ENCODE results near the gene HOXC11.

DNA sequence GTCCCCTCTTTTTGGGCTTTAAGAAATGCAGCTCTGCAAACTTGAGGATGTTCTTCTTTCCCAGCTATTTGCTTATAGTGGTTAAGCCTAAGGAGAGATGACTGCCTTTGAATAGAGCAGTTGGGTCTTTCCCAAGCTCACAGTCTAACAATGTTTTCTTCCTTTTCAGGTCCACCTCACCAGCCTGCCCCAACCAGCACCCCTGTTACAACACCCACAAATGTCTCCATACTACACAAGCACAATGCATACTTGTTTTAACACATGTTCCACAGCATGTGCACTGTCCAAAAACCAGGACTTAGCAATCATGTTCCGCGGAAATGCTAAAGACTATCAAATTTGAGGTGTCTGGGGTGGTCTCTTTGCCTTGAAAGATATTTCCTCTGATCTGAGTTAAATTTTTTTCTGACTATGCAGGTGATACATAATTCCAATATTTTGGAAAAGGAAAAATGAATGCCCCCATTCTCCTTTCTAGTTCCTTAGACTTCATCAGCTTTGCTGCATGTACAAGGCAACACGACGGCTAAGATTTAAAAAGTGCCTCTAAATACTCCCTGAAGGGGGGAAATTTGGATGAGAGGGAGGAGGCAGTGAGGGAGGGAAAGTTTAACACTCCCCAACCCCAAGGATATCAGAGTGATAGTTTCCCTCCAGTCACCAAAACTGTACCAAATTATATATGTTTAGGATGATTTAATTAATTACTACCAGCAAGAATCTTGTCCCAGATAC lies 40.9 kb upstream of the HOXC11 start:
- TF ChIP-seq, protein P1, sequence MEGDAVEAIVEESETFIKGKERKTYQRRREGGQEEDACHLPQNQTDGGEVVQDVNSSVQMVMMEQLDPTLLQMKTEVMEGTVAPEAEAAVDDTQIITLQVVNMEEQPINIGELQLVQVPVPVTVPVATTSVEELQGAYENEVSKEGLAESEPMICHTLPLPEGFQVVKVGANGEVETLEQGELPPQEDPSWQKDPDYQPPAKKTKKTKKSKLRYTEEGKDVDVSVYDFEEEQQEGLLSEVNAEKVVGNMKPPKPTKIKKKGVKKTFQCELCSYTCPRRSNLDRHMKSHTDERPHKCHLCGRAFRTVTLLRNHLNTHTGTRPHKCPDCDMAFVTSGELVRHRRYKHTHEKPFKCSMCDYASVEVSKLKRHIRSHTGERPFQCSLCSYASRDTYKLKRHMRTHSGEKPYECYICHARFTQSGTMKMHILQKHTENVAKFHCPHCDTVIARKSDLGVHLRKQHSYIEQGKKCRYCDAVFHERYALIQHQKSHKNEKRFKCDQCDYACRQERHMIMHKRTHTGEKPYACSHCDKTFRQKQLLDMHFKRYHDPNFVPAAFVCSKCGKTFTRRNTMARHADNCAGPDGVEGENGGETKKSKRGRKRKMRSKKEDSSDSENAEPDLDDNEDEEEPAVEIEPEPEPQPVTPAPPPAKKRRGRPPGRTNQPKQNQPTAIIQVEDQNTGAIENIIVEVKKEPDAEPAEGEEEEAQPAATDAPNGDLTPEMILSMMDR (IDR thresholded peaks at IDR 0.05; ENCODE audit: low read depth, low read length) = no peak
- no peak for TF ChIP-seq POLR2A (IDR thresholded peaks at IDR 0.05; ENCODE audit: extremely low read depth, insufficient read length)
- TF ChIP-seq, protein P2, sequence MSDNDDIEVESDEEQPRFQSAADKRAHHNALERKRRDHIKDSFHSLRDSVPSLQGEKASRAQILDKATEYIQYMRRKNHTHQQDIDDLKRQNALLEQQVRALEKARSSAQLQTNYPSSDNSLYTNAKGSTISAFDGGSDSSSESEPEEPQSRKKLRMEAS (IDR thresholded peaks at IDR 0.05; ENCODE audit: low read depth, low read length) = no peak
